ENCODE results near the gene PGLYRP2. TPM values are rescaled to one million over a fixed set of nuclear protein-coding genes. Genes with fewer than 3 reads are reported as not detected.
A peak's percentile ranks its signal among the peaks of the same experiment; 100 is the strongest.

Gene PGLYRP2
- total RNA-seq, 3 donors from 2014 or later, result 5.6 to 6.2 TPM; not detected in 1

DNA sequence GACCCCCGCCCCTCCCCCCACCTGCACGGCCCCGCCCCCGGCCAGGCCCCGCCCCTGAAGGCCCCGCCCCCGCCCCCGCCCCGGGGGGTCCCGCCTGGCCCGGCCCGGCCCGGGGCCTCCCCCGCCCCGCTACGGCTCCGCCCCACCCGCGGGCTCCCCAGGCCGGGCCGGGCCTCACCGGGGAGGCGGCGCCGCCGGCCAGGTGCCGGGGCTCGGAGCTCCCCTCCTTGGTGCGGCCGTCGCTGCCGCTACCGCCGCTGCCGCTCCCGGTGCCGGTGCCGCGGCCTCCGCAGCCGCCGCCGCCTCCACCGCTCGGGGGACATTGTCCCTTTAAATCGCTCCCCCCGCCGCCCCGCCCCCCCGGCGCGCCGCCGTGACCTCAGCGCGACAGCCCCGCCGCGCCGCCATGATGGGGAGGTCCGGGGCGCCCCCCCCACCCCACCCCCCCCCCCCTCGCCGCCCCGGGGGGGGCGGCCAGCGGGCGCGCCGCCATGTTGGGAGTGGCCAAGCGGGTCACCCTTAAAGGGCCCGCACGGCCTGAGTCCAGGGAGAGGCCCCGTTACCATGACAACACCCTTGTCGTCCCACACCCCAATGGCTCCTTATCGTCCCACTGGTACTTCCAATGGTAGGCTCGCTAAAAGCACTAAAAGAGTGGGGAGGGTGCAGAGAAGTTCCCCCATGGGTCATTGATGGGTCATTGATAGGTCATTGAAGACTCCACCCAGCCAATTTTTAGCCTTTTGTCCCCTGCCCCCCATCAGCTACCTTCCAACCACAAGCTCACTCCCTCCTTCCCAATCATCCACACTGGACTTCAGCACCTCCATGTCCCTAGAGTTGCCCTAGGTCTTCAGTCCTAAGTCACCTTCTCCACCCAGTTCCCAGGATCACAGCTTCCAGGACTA, 29.4 kb downstream of the PGLYRP2 start, which contains the start of gene WIZ:
WIZ (minus strand) TSS at position 337 of the 908 bp plus-strand sequence. CDS start 1,649 bp downstream, outside the sequence.
- H3K27me3 ChIP-seq, result peaks cover 0 to 9% of the 10 kb centered on the region in 2 donors
- peak within 1 kb of the TSS; percentile 77 to 90 for H3K27ac ChIP-seq
- peak within 1 kb of the TSS; percentile 67 to 94 (median 76) for H3K4me3 ChIP-seq
- peak; percentile 79 to 86 for DNase-seq (ENCODE audit: low spot score in 2 of 2)
- H3K36me3 ChIP-seq, result no peaks in the 10 kb centered on the region
- H3K9me3 ChIP-seq, result no peaks in the 10 kb centered on the region
- TF ChIP-seq POLR2A (IDR thresholded peaks at IDR 0.05), result no peak
- TF ChIP-seq, protein P1, sequence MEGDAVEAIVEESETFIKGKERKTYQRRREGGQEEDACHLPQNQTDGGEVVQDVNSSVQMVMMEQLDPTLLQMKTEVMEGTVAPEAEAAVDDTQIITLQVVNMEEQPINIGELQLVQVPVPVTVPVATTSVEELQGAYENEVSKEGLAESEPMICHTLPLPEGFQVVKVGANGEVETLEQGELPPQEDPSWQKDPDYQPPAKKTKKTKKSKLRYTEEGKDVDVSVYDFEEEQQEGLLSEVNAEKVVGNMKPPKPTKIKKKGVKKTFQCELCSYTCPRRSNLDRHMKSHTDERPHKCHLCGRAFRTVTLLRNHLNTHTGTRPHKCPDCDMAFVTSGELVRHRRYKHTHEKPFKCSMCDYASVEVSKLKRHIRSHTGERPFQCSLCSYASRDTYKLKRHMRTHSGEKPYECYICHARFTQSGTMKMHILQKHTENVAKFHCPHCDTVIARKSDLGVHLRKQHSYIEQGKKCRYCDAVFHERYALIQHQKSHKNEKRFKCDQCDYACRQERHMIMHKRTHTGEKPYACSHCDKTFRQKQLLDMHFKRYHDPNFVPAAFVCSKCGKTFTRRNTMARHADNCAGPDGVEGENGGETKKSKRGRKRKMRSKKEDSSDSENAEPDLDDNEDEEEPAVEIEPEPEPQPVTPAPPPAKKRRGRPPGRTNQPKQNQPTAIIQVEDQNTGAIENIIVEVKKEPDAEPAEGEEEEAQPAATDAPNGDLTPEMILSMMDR (IDR thresholded peaks at IDR 0.05), result no peak
- TF ChIP-seq POLR2AphosphoS5 (IDR thresholded peaks at IDR 0.05), result no peak
- H3K4me1 ChIP-seq, result no peaks in the 10 kb centered on the region
- intact Hi-C loops (cut with DNase I; ENCODE audit: low total_unique reads), result no loop called here

- Histone ChIP-seq H3K27ac (peak overlapping the region; percentile 60 to 90), H3K4me3 (peak overlapping the region; percentile 67 to 94 (median 76)), H3K36me3 (no peaks in the 10 kb centered on the region), H3K4me1 (no peaks in the 10 kb centered on the region), H3K27me3 (peaks cover 0 to 2% of the 10 kb centered on the region in 2 donors), H3K9me3 (no peaks in the 10 kb centered on the region)
- intact Hi-C loops (cut with DNase I; ENCODE audit: low total_unique reads), result no loop called here
- DNase-seq (ENCODE audit: low spot score in 2 of 2), result no peak
- TF ChIP-seq, protein P1 (IDR thresholded peaks at IDR 0.05), result no peak
- TF ChIP-seq POLR2A (IDR thresholded peaks at IDR 0.05) (no peak), POLR2AphosphoS5 (IDR thresholded peaks at IDR 0.05) (no peak)
Measured at GRCh38 chr19:15448778-15449619, 30.3 kb downstream of the PGLYRP2 start.

DNA sequence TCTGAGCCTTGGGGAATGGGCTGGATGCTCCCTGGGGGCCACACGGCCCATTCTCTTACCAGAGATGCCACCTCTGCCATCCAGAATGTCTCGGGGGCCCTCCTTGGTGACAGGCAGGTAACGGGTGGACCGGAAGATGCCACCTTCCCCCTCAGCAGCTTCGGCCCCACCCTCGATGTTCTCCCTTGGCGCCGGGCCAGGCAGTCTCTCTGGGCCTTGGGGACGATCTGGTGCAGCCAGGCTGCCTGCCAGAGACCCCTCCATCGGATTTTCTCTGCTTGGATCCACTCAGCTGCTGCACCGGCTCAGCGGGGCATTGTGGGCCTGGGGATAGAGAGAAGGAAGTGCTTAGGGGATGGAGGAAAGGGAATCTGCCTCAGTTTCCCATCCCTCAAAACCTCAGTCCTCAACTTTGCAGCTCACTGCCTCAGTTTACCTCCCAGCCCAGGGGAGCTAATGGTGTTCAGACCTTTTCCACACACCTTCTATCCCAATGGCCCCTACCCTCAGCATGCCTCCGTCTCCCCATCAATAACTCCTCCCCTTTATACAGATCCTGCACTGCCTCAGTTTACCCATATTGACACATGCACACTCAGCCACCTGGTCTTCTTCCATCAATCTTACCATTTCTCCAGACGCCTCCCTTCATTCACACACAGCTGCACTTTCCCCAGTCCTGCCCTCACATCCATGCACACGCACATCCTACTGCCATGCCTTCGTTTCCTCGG, 31.1 kb downstream of the PGLYRP2 start:
- Histone ChIP-seq H3K9me3 (no peaks in the 10 kb centered on the region), H3K4me3 (no peak overlapping the region), H3K27ac (peak overlapping the region in 1 of 2 donors; percentile 90), H3K27me3 (no peaks in the 10 kb centered on the region), H3K36me3 (no peaks in the 10 kb centered on the region), H3K4me1 (no peaks in the 10 kb centered on the region)
- TF ChIP-seq POLR2A (IDR thresholded peaks at IDR 0.05), result no peak
- TF ChIP-seq, protein P1 (IDR thresholded peaks at IDR 0.05), result no peak
- TF ChIP-seq POLR2AphosphoS5 (IDR thresholded peaks at IDR 0.05), result no peak
- no peak for DNase-seq (ENCODE audit: low spot score in 2 of 2)
- intact Hi-C loops (cut with DNase I; ENCODE audit: low total_unique reads), result no loop called here

GRCh38 chr19:15447057-15447456, 32.2 kb downstream of the PGLYRP2 start:
- no peak overlapping the region for H3K4me3 ChIP-seq
- no peaks in the 10 kb centered on the region for H3K27me3 ChIP-seq
- intact Hi-C loops (cut with DNase I; ENCODE audit: low total_unique reads), result loop anchor here (1.0 kb wide), 1 partner anchor 37 kb away; no protein-coding TSS in a partner anchor
- DNase-seq (ENCODE audit: low spot score in 2 of 2), result no peak
- H3K9me3 ChIP-seq, result no peaks in the 10 kb centered on the region
- H3K4me1 ChIP-seq, result no peaks in the 10 kb centered on the region
- no peaks in the 10 kb centered on the region for H3K36me3 ChIP-seq
- H3K27ac ChIP-seq, result no peak overlapping the region
- TF ChIP-seq, protein P1 (IDR thresholded peaks at IDR 0.05), result no peak
- no peak for TF ChIP-seq POLR2AphosphoS5 (IDR thresholded peaks at IDR 0.05)
- TF ChIP-seq POLR2A (IDR thresholded peaks at IDR 0.05), result no peak
